H9 (cell line): ENCODE results near the gene EOMES. TPM values are rescaled to one million over a fixed set of nuclear protein-coding genes. Genes with fewer than 3 reads are reported as not detected.

Experiments used
- DNase-seq: peaks from one replicate; pipeline ENCODE4 v3.0.0-alpha.2; 2017
- H2AFZ ChIP-seq: one replicate; pipeline ENCODE4 v1.6.1; 2013; ENCODE audit warnings: mild to moderate bottlenecking, low read length, control low read depth, moderate library complexity
- H2AK5ac ChIP-seq: 2 replicates; pipeline ENCODE4 v1.6.1; 2013; ENCODE audit warnings: low read length, control low read depth, mixed read lengths; ENCODE audit not compliant: insufficient read length
- H2BK120ac ChIP-seq: one replicate; pipeline ENCODE4 v1.6.1; 2013; ENCODE audit warnings: low read depth, mild to moderate bottlenecking, low read length, control low read depth, inconsistent platforms; ENCODE audit not compliant: poor library complexity, severe bottlenecking
- H2BK12ac ChIP-seq: 2 replicates; pipeline ENCODE4 v1.6.1; 2013; ENCODE audit warnings: low read length, control low read depth, mixed read lengths, low read depth; ENCODE audit not compliant: insufficient read length
- H2BK15ac ChIP-seq: 2 replicates; pipeline ENCODE4 v1.6.1; 2013; ENCODE audit warnings: low read depth, low read length, control low read depth
- H2BK20ac ChIP-seq: one replicate; pipeline ENCODE4 v1.6.1; 2013; ENCODE audit warnings: low read depth, mild to moderate bottlenecking, low read length, control low read depth, inconsistent platforms; ENCODE audit not compliant: poor library complexity, severe bottlenecking
- H2BK5ac ChIP-seq: 2 replicates; pipeline ENCODE4 v1.6.1; 2013; ENCODE audit warnings: low read length, control low read depth, mixed read lengths; ENCODE audit not compliant: insufficient read length
- H3K14ac ChIP-seq: 2 replicates; pipeline ENCODE4 v1.6.1; 2013; ENCODE audit warnings: low read length, control low read depth; ENCODE audit not compliant: insufficient read depth
- H3K18ac ChIP-seq: 2 replicates; pipeline ENCODE4 v1.6.1; 2013; ENCODE audit warnings: low read depth, mild to moderate bottlenecking, mixed read lengths, low read length, control low read depth; ENCODE audit not compliant: insufficient read length
- H3K23ac ChIP-seq: 2 replicates; pipeline ENCODE4 v1.6.1; 2013; ENCODE audit warnings: low read length, control low read depth, mixed read lengths, low read depth; ENCODE audit not compliant: insufficient read length
- H3K23me2 ChIP-seq: 2 replicates; pipeline ENCODE4 v1.6.1; 2013; ENCODE audit warnings: low read depth, mild to moderate bottlenecking, mixed read lengths, low read length, control low read depth; ENCODE audit not compliant: insufficient read length, poor library complexity, severe bottlenecking
- H3K27ac ChIP-seq: 2 replicates; pipeline ENCODE4 v1.5.1; 2013; ENCODE audit warnings: low read length, control low read depth, mixed read lengths, low read depth; ENCODE audit not compliant: insufficient read length
- H3K27me3 ChIP-seq: 2 replicates; pipeline ENCODE4 v1.6.1; 2013; ENCODE audit warnings: low read length, control low read depth, inconsistent platforms; ENCODE audit not compliant: insufficient read depth
- H3K4ac ChIP-seq: 2 replicates; pipeline ENCODE4 v1.6.1; 2013; ENCODE audit warnings: low read depth, mild to moderate bottlenecking, control low read depth, inconsistent platforms, low read length, moderate library complexity
- H3K4me1 ChIP-seq: 2 replicates; pipeline ENCODE4 v1.6.1; 2013; ENCODE audit warnings: low read length, control low read depth, inconsistent platforms; ENCODE audit not compliant: insufficient read depth
- H3K4me2 ChIP-seq: 2 replicates; pipeline ENCODE4 v1.6.1; 2013; ENCODE audit warnings: low read length, control low read depth, mixed read lengths; ENCODE audit not compliant: insufficient read length, insufficient read depth
- H3K56ac ChIP-seq: 2 replicates; pipeline ENCODE4 v1.6.1; 2013; ENCODE audit warnings: low read depth, mild to moderate bottlenecking, mixed read lengths, low read length, control low read depth; ENCODE audit not compliant: insufficient read length
- H3K79me1 ChIP-seq: 2 replicates; pipeline ENCODE4 v1.6.1; 2013; ENCODE audit warnings: low read depth, mild to moderate bottlenecking, moderate library complexity, low read length, control low read depth, inconsistent platforms; ENCODE audit not compliant: insufficient read depth, poor library complexity, severe bottlenecking
- H3K79me2 ChIP-seq: 2 replicates; pipeline ENCODE4 v1.6.1; 2013; ENCODE audit warnings: low read length, control low read depth, inconsistent platforms; ENCODE audit not compliant: insufficient read depth
- H3K9ac ChIP-seq: 2 replicates; pipeline ENCODE4 v1.6.1; 2013; ENCODE audit warnings: low read length, control low read depth, mixed read lengths; ENCODE audit not compliant: insufficient read length; ENCODE audit errors: extremely low read depth
- H3K9me3 ChIP-seq: one replicate; pipeline ENCODE4 v1.6.1; 2013; ENCODE audit warnings: low read depth, low read length, inconsistent platforms; ENCODE audit not compliant: control insufficient read depth
- H3T11ph ChIP-seq: one replicate; pipeline ENCODE4 v1.6.1; 2013; ENCODE audit warnings: mild to moderate bottlenecking, low read length, control low read depth, inconsistent platforms
- H4K20me1 ChIP-seq: one replicate; pipeline ENCODE4 v1.6.1; 2013; ENCODE audit not compliant: control insufficient read depth, insufficient read length, insufficient read depth
- H4K5ac ChIP-seq: 2 replicates; pipeline ENCODE4 v1.6.1; 2013; ENCODE audit warnings: low read depth, mild to moderate bottlenecking, mixed read lengths, low read length, control low read depth; ENCODE audit not compliant: insufficient read length
- H4K8ac ChIP-seq: replicated peaks from 2 replicates; pipeline ENCODE4 v1.6.1; 2013; ENCODE audit warnings: low read length, control low read depth, mixed read lengths, low read depth; ENCODE audit not compliant: insufficient read length
- H4K91ac ChIP-seq: 2 replicates; pipeline ENCODE4 v1.6.1; 2013; ENCODE audit warnings: low read depth, mild to moderate bottlenecking, moderate library complexity, mixed read lengths, low read length, control low read depth; ENCODE audit not compliant: insufficient read length
- H3K27ac Mint-ChIP-seq, 3 experiments: 2 replicates in 2 of 3; 3 replicates in 1 of 3; pipeline ENCODE4 v1.8.0; 2020 to 2021; ENCODE audit warnings: mixed read lengths in 3 of 3, mild to moderate bottlenecking in 1 of 3, moderate library complexity in 1 of 3
- H3K27me3 Mint-ChIP-seq: 2 replicates; pipeline ENCODE4 v1.8.0; 2021; ENCODE audit warnings: low read depth, mild to moderate bottlenecking, moderate library complexity, mixed read lengths
- H3K36me3 Mint-ChIP-seq, 3 experiments: 2 replicates in 2 of 3; 3 replicates in 1 of 3; pipeline ENCODE4 v1.8.0; 2020 to 2021; ENCODE audit warnings: low read depth in 3 of 3, mixed read lengths in 3 of 3; ENCODE audit not compliant: insufficient read depth in 1 of 3
- H3K4me1 Mint-ChIP-seq, 2 experiments: 2 replicates each; pipeline ENCODE4 v1.8.0; 2020; ENCODE audit warnings: mixed read lengths in 2 of 2
- H3K4me3 Mint-ChIP-seq, 2 experiments: 2 replicates in 1 of 2; 3 replicates in 1 of 2; pipeline ENCODE4 v1.8.0; 2020 to 2021; ENCODE audit warnings: mild to moderate bottlenecking in 2 of 2, mixed read lengths in 2 of 2, moderate library complexity in 1 of 2
- H3K9me3 Mint-ChIP-seq, 2 experiments: 2 replicates in 1 of 2; 3 replicates in 1 of 2; pipeline ENCODE4 v1.8.0; 2020; ENCODE audit warnings: mild to moderate bottlenecking in 2 of 2, mixed read lengths in 2 of 2, moderate library complexity in 1 of 2
- CTCF ChIP-seq: fragments of 200-600 bp; sonication (generic); conservative IDR thresholded peaks from 3 replicates; pipeline ENCODE4 v1.8.0; 2021; ENCODE audit warnings: antibody characterized with exemption, mild to moderate bottlenecking
- WGBS: extraction: QIAGEN DNeasy Blood & Tissue Kit; methylation state at CpG from one replicate; pipeline ENCODE4 v1.1.7; 2013; ENCODE audit warnings: missing lambda C conversion rate, low lambda C conversion rate, mixed read lengths; ENCODE audit not compliant: insufficient read length; ENCODE audit errors: extremely low coverage; 5-methylcytosine and 5-hydroxymethylcytosine counted together
- total RNA-seq: library from RNA; stranded (reverse); gene quantifications from 2 replicates; pipeline ENCODE4 v1.2.1, GENCODE V29; 2021

The EOMES gene
- total RNA-seq, 1 experiment from 2014 or later: 1.7 TPM

- H2AFZ ChIP-seq: no peak overlapping the region
- H4K91ac ChIP-seq: no peak overlapping the region
- no peaks in the 10 kb centered on the region for H3K79me1 ChIP-seq
- no peak overlapping the region for H2AK5ac ChIP-seq
- no peak overlapping the region for H2BK12ac ChIP-seq
- H3K9ac ChIP-seq: no peak overlapping the region
- H4K8ac ChIP-seq: no peak overlapping the region
- peaks cover 99% of the 10 kb centered on the region for H3K27me3 Mint-ChIP-seq
- H4K20me1 ChIP-seq: no peaks in the 10 kb centered on the region
- H3K4me1 Mint-ChIP-seq: peaks cover 39 to 55% of the 10 kb centered on the region in 2 experiments
- no CpG with 5 or more reads among the region's 25 CpGs for WGBS
- no peak overlapping the region for H3K23ac ChIP-seq
- H3K23me2 ChIP-seq: peaks cover 12% of the 10 kb centered on the region
- H3K36me3 Mint-ChIP-seq: no peaks in the 10 kb centered on the region; a peak in 1 of 7 replicates
- H3K4me2 ChIP-seq: peak overlapping the region; percentile 80
- no peaks in the 10 kb centered on the region for H3K79me2 ChIP-seq
- peak; percentile 45 for DNase-seq
- peaks cover 63% of the 10 kb centered on the region for H3K27me3 ChIP-seq
- H2BK5ac ChIP-seq: no peak overlapping the region
- no peaks in the 10 kb centered on the region for H3K9me3 ChIP-seq
- H3T11ph ChIP-seq: no peak overlapping the region
- no peak overlapping the region for H3K18ac ChIP-seq
- no peak overlapping the region for H3K4ac ChIP-seq
- peaks cover 0 to 3% of the 10 kb centered on the region in 2 experiments; a peak in 2 of 5 replicates for H3K9me3 Mint-ChIP-seq
- no peak overlapping the region; a peak in 1 of 7 replicates for H3K27ac Mint-ChIP-seq
- no peak overlapping the region for H2BK120ac ChIP-seq
- no peak for TF ChIP-seq CTCF
- no peaks in the 10 kb centered on the region; the same call in 1 of the 2 replicates for H3K4me1 ChIP-seq
- H4K5ac ChIP-seq: no peak overlapping the region
- no peak overlapping the region for H2BK20ac ChIP-seq
- H3K4me3 Mint-ChIP-seq: peak overlapping the region; percentile 70 to 88
- no peak overlapping the region for H3K56ac ChIP-seq
- H3K27ac ChIP-seq: no peak overlapping the region
- no peak overlapping the region for H2BK15ac ChIP-seq
- no peak overlapping the region for H3K14ac ChIP-seq
These were observed 8.5 kb downstream of the EOMES start for GRCh38 chr3:27713435-27714145.
